Measurements from ENCODE around the gene IL17RA. TPM values are rescaled to one million over a fixed set of nuclear protein-coding genes. Genes with fewer than 3 reads are reported as not detected.

The IL17RA gene
- polyA plus RNA-seq, 1 experiment = 20.3 TPM

DNA sequence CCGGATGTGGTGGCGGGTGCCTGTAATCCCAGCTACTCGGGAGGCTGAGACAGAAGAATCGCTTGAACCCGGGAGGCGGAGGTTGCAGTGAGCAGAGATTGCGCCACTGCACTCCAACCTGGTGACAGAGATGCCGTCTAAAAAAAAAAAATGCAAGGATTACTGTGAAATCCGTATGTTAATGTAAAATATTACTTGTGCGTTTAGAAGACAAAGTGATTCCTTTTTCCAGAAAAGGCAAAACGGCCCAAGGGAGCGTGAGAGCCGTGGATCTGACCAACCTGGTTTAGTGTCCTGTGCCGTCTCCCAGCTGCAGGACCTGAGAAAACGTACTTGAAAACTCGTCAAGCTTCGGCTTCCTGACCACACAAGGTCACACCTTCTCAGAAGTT is 73.4 kb downstream of the IL17RA start:
- TF ChIP-seq, protein P1, sequence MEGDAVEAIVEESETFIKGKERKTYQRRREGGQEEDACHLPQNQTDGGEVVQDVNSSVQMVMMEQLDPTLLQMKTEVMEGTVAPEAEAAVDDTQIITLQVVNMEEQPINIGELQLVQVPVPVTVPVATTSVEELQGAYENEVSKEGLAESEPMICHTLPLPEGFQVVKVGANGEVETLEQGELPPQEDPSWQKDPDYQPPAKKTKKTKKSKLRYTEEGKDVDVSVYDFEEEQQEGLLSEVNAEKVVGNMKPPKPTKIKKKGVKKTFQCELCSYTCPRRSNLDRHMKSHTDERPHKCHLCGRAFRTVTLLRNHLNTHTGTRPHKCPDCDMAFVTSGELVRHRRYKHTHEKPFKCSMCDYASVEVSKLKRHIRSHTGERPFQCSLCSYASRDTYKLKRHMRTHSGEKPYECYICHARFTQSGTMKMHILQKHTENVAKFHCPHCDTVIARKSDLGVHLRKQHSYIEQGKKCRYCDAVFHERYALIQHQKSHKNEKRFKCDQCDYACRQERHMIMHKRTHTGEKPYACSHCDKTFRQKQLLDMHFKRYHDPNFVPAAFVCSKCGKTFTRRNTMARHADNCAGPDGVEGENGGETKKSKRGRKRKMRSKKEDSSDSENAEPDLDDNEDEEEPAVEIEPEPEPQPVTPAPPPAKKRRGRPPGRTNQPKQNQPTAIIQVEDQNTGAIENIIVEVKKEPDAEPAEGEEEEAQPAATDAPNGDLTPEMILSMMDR (IDR thresholded peaks at IDR 0.05; ENCODE audit: low read depth, low read length) = no peak
- POLR2A ChIA-PET = interaction anchor here (1.0 kb wide), 1 partner anchor 14 kb away, joined by 6 read pairs; no protein-coding TSS in a partner anchor

DNA sequence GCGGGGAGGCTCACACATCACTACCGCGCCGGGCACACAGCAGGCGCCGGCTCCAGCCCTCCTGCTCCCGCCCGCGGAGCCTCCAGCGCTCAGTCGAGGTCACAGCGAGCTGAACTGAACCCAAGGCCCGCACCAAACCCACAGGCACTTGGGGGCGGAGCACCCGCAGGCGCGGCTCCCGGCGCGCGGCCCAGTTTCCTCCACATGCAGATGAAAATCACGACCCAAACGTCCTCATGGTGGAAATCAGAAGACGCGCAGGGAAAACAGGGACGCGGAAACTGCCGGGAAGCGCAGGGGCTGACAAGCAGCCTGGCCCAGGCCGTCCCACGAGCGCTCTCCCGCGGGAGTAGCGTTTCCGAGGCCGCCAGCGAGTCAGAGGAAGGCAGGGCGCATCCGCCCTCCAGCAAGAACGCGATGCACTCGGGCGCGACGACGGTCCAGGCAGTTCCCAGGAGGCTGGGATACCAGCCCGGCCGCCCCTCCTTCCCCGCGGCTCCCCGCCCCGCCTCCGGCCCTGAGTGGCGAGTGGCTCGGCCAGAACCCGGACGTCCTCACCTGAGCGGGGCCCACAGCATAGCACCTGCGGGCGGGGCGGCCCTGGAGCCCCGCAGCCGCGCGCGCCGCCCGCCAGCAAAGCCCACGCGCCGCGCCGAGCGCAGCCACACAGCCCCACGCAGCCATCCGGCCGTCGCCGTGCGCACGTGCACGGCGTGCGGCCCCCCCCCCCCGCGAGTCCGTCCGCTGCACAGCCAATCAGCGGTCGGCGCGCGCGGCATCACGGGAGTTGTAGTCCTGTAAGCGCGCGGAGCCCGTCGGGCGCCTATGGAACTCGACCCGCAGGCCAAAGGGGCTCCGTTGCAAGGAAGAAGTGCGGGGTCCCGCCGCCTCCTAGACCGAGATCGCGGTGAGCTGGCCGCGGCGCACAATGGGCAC is 74.0 kb downstream of the IL17RA start, which contains the start of gene HDHD5:
HDHD5 (minus strand) TSS at position 710 of the 936 bp plus-strand sequence; CDS start at position 684, 26 bp downstream.
- Histone ChIP-seq H3K27ac (ENCODE audit: low read depth, low read length) (peak within 1 kb of the TSS; percentile 81), H3K4me3 (ENCODE audit: low read depth, low read length) (peak within 1 kb of the TSS; percentile 74), H3K27me3 (ENCODE audit: control insufficient read depth, insufficient read depth, low read length) (no peaks in the 10 kb centered on the region), H3K9me3 (ENCODE audit: control insufficient read depth, insufficient read depth, low read length) (no peaks in the 10 kb centered on the region; the same call in 1 of the 2 replicates)
- peak; percentile 49 for DNase-seq (ENCODE audit: low read depth, low spot score)
- ChIA-PET CTCF (interaction anchor here (8.2 kb wide), 1 partner anchor 13 kb away, joined by 196 read pairs; no protein-coding TSS in a partner anchor), POLR2A (interaction anchor here (1.0 kb wide), 2 partner anchors 13 kb away, joined by 3 to 6 read pairs; no protein-coding TSS in a partner anchor)
- TF ChIP-seq, protein P1 (IDR thresholded peaks at IDR 0.05; ENCODE audit: low read depth, low read length) = no peak

More for the DNA sequence above, 73.4 kb downstream of the IL17RA start:
- H3K27me3 ChIP-seq (ENCODE audit: control insufficient read depth, insufficient read depth, low read length) = no peaks in the 10 kb centered on the region
- no peak for DNase-seq (ENCODE audit: low read depth, low spot score)
- CTCF ChIA-PET = interaction anchor here (8.2 kb wide), 1 partner anchor 14 kb away, joined by 196 read pairs; no protein-coding TSS in a partner anchor
- no peaks in the 10 kb centered on the region; the same call in 1 of the 2 replicates for H3K9me3 ChIP-seq (ENCODE audit: control insufficient read depth, insufficient read depth, low read length)
- peak overlapping the region; percentile 81 for H3K27ac ChIP-seq (ENCODE audit: low read depth, low read length)
- H3K4me3 ChIP-seq (ENCODE audit: low read depth, low read length) = peak overlapping the region; percentile 74

DNA sequence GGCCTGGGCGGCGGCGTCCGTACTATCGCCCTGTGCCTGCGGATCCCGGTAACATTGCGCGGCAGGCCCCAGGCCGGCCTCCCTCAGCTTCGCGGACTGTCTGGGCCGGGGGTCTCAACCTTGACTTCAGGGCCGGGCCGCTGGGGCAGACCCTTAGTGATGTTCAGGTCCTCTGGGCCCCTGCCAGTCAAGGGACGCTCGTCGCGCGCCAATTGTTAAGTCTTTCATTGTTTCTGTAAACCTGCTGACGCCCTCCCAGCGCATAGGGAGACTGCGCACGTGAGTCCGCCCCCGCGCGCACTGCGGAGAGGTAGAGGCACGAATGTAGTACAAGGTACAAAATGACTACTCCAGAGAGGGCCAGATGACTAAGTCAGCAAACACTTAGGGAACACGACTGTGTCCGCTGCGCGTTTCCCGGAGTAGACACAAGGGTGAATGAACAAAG is 74.7 kb downstream of the IL17RA start:
- no peak for DNase-seq (ENCODE audit: low read depth, low spot score)
- CTCF ChIA-PET = interaction anchor here (0.6 to 8.2 kb wide), 2 partner anchors 9 to 13 kb away, joined by 3 to 196 read pairs; no protein-coding TSS in a partner anchor

DNA sequence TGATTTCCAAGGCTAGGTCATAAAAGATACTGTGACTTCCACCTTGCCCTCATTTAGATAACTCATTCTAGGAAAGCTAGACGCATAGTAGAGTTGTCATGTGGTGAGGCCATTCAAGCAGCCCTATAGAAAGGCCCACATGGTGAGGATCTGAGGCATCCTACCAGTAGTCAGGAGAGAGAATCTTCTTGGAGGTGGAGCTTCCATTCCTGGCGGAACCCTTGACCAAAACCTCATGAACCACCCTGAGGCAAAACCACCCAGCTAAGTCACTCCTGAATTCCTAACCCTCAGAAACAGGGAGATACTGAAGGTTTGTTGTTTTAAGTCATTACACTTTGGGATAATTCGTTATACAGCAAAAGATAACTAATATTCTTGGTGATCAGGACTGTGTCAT is 77.2 kb downstream of the IL17RA start:
- DNase-seq (ENCODE audit: low read depth, low spot score) = no peak

More for the DNA sequence above, 74.7 kb downstream of the IL17RA start:
- TF ChIP-seq, protein P1 (IDR thresholded peaks at IDR 0.05; ENCODE audit: low read depth, low read length) = no peak
- no peaks in the 10 kb centered on the region; the same call in 1 of the 2 replicates for H3K9me3 ChIP-seq (ENCODE audit: control insufficient read depth, insufficient read depth, low read length)
- no peaks in the 10 kb centered on the region for H3K27me3 ChIP-seq (ENCODE audit: control insufficient read depth, insufficient read depth, low read length)
- POLR2A ChIA-PET = interaction anchor here (1.0 kb wide), 1 partner anchor 12 kb away, joined by 3 read pairs; no protein-coding TSS in a partner anchor
- peak overlapping the region; percentile 74 for H3K4me3 ChIP-seq (ENCODE audit: low read depth, low read length)
- H3K27ac ChIP-seq (ENCODE audit: low read depth, low read length) = no peak overlapping the region

More for the DNA sequence above, 77.2 kb downstream of the IL17RA start:
- H3K27ac ChIP-seq (ENCODE audit: low read depth, low read length) = no peak overlapping the region
- H3K9me3 ChIP-seq (ENCODE audit: control insufficient read depth, insufficient read depth, low read length) = no peaks in the 10 kb centered on the region; the same call in 1 of the 2 replicates
- TF ChIP-seq, protein P1 (IDR thresholded peaks at IDR 0.05; ENCODE audit: low read depth, low read length) = no peak
- no peak overlapping the region for H3K4me3 ChIP-seq (ENCODE audit: low read depth, low read length)
- POLR2A ChIA-PET = interaction anchor here (0.6 kb wide), 1 partner anchor 959 kb away, joined by 4 read pairs; no protein-coding TSS in a partner anchor
- CTCF ChIA-PET = interaction anchor here (8.2 kb wide), 1 partner anchor 10 kb away, joined by 196 read pairs; no protein-coding TSS in a partner anchor
- peaks cover 2% of the 10 kb centered on the region for H3K27me3 ChIP-seq (ENCODE audit: control insufficient read depth, insufficient read depth, low read length)

Data from AG04450 (cell line).